SW480 (cell line): Measurements from ENCODE around the gene KCNA4.
"Not testable (repeated sequence)": the region's sequence is repeated elsewhere in the genome, so short reads cannot be mapped to it uniquely, and the experiment has no call there.

Experiments
- DNase-seq: peaks from one replicate; pipeline ENCODE4 v3.0.0-alpha.2; 2016; ENCODE audit warnings: low spot score

KCNA4 gene

DNA sequence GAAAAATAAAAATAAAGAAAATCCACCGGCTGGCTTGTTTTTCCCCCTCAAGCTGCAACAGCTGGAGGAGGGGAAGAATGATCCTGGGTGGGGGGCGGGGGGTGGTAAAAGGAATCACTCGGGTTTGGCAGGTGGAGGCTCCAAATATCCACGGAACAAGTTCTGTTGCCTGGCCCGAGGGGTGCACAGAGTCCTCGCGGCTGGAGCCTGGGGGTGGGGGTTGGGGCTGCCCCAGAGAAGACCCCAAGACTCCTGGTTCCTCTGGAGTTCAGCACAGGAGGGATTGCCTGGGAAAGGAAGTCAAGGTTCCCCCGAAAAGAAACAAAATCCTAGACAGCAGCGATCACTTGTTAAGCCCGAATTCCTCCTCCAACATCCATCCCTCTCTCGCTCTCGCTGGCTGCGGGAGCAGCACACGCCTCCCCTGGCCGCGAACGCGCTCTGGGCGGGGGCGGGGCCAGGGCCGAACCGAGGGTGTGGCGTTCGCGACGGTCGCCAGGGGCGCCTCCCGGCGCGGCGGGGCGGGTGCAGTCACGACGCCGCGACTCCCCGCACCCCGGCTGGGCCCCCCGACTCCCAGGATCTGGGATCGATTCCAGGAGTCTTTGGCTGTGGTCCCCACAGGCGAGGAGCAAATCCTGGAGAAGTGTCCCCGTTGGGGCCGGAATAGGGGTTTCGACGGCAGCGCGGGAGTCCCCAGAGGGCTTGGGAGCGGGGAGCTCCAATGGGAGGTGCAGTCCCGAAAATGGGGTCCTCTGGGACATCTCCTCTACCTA, at the start of gene KCNA4:
Gene KCNA4, minus strand, starts transcription at position 443 of the 776 bp plus-strand sequence. CDS start 4,352 bp downstream, outside the sequence.
- no peak for DNase-seq

DNA sequence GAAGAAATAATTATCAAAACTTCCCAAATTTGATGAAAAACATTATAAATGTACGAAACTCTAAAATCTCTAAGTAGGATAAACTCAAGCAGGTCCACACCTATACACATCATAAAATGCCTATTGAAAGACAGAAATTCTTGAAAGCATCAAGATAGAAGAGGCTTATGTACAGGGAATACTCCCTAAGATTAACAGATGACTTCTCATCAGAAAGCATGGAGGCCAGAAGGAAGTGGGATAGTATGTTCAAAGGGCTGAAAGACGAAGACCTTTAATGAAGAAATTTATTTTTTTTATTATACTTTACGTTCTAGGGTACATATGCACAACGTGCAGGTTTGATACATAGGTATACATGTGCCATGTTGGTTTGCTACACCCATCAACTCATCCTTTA, 45.3 kb upstream of the KCNA4 start:
- no peak for DNase-seq

DNA sequence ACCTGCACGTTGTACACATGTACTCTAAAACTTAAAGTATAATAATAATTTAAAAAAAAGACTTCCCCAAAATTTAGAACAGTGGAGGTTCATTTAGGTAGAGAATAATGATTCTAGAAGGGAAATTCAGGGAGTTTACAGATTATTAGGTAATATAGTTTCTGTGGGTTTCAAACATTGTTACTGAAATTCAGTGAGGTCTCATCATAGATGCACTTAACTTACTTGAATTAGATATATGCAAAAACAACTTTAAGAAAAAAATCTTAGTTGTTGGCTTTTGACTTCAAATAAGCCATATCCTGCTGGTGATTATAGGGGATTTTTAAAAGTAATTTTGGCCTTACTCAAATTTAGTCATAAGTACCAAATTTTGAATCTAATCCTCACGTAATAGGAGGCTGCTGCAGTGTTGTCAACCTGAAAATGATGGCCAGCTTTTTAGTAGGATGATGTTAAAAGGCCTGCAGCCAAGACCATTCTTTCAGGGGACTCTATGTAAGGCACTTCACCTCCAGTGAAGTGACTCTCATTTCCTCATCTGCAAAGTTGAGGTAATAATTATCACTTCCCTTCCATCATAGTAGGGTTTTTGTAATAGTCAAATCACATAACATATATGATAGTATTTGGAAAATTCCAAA, 42.5 kb upstream of the KCNA4 start:
- no peak for DNase-seq

DNA sequence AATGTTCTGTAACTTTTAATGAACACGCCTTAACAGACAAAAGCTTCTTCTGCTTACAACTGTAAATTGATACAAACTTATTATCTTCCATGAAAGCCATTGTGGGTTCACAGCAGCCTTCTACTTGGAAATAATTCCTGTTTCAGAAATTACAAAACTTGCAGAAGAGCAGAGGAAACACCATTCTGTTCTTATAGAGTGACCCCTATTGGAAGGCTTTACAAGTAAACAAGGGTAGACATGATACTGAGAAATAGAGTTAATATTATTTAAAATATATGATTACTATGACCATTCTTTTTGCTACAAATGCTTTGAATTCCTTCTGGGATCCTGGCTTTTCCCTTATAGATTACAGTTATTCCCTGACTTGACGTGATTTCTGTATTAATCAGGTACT, 32.4 kb upstream of the KCNA4 start:
- DNase-seq: no peak

DNA sequence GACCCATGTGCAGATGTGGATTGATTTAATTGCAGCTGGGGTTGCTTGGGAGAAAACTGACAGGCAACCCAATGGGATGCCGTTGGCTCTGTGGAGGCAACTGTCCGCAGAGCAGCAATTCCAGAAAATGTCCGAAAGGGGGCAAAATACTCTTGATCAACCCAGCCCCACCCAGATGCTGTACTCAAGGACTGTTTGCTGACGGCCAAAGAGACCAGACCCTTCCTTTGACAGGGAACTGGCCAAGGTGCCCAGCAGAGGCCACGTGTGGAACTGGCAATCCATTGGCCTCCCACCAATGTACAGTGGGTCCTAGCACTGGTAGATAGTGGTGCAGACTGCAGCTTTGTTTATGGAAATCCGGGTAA, 29.7 kb upstream of the KCNA4 start:
- no peak for DNase-seq

DNA sequence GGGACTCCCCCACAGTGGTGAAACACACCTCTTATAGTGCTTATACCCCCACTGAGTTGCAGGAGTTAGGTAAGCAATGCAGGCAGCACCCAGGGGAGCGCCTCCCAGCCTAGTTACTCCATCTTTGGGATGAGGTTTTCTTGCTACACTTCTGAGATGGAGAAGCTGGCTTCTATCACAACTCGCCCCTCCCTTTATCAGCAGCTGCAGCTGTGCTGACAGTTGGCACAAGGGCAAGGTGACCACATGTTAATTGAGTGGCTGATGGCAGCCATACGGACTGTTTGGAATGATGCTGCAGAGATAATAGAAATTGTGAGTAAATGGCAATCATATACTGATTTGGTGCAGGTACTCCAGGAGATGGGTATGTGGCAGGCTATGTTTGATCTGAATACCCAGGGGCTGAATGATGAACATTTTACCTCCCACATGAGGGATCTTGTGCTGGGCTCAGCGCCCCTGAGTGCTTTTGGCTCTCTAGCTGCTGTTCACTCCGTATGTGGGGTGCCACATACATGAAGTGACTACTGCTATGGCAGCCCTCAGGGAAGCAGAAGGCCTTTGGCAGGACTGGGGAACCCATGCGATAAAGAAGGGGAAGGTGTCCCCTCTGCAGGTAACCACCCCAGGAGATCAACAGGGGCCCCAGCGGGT, 29.2 kb upstream of the KCNA4 start:
- no peak for DNase-seq

DNA sequence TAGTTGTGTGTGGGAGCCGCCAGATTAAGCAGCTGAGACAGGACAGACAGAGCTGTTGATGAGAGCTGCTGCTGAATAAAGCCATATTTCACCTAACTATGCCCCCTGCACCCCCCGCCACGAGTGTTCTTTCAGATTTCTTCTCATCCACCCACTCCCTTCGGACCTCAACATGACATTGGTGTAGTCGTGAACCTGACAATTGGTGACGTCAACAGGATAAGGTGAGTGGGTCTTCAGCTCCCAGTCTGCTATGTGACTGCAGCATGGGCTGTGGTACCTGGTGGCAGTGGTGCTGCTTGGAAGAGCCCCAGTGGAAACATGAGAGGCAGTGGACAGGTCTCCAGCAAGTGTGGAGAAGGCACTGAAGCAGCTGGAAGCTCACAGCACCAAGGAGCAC, 28.3 kb upstream of the KCNA4 start:
- no peak for DNase-seq

DNA sequence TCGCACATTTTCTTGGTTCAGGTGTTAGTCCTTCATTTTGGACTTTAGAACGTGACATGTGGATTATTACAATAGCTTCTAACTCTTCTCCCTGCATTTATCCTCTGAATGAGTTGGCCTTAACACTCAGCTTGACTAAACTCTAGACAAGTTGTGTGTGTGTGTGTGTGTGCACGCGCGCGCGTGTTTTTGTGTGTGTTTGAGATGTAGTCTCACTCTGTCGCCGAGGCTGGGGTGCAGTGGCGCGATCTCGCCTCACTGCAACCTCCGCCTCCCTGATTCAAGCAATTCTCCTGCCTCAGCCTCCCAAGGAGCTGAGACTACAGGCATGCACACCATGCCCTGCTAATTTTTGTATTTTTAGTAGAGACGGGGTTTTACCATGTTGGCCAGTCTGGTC, 24.3 kb upstream of the KCNA4 start:
- DNase-seq: no peak

DNA sequence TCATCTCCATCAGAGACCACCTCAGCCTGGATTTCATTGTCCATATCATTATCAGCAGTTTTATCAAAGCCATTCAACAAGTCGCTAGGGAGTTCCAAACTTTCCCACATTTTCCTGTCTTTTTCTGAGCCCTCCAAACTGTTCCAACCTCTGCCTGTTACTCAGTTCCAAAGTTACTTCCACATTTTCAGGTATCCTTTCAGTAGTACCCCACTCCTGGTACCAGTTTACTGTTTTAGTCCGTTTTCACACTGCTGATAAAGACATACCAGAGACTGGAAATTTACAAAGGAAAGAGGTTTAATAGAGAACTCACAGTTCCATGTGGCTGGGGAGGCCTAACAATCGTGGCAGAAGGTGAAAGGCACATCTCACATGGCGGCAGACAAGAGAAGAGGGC, 17.9 kb upstream of the KCNA4 start:
- DNase-seq: not testable (repeated sequence)

DNA sequence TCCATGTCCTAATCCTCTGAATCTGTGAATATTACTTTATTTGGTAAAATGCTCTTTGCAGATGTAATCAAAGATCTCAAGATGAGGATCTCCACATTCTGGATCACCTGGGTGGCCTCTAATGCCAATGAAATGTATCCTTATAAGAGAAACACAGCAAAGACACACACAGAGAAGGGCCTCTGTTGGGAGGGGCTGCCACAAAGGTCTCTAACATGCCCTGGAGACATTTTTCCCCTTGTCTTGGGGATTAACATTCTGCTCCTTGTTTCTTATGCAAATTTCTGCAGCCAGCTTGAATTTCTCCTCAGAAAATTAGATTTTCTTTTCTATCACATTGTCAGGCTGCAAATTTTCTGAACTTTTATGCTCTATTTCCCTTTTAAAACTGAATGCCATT, 17.3 kb upstream of the KCNA4 start:
- not testable (repeated sequence) for DNase-seq

DNA sequence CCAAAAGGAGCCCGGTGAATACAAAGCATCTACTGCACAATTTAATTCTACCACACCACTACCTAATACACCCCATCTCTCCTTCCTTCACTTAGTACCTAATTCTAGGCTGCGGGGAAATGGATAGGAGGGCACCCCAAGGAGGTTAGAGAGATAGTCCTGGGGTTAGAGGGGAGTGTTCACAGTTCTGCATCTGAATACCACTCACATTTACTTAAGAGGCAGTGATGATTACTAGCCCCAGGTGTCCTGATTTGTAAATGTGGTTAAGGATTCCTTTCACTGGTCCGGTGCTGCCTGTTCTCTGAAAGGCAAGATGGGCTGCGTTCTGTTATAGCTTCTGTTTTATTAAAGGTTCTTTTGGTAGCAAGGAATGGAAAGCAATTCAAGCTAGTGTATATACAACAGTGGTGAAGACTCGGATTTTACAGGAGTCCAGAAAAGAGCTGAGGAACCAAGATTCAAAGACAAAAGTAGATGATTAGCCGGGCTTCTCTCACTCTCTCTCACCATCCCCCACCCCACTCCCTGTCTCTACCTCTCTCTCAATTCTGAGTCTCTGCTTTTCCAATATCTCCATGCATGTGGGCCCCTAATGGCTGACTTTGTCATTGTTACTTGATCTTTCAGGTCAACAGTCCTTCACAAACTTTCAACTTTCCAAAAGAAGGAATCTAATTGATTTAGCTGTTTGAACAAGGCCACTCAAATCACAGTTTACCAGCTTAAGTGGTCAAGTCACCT, 8.7 kb upstream of the KCNA4 start:
- DNase-seq: no peak

DNA sequence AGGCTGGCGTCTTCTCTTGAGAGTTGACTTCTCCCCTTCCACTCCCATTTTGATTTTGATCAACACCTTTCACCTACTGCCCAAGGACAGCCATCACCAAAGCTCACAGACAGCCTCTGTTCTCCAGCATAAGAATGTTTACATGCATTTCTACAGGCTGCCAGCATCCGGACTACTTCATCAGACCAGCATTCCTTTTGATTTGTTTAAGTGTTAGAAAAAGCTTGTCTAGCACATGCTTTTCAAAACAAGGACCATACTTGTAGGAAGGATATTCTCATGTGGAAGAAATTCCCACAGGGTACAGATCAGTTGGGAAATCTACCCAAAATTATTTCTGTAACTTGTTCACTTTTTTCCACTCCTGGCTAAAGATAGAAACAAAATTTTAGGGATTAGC, 6.2 kb upstream of the KCNA4 start:
- no peak for DNase-seq

DNA sequence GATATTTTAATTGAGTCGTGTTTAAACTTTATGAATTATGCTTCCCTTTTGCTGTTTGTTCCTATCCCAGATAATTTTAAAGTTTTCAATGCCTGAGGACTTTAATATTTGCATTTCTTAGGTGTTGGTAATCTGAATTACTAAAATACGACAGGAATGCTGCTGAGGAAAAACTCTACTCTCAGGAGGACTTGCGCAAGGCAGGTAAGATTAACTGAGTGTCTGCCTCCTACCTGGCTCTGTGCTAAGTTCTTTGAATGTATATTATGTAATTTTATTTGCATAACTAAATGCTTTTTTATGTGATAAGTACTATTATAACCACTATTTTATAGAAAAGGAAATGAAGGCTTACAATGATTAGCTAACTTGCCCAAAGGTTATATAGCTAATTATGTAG, 2.7 kb upstream of the KCNA4 start:
- DNase-seq: no peak

DNA sequence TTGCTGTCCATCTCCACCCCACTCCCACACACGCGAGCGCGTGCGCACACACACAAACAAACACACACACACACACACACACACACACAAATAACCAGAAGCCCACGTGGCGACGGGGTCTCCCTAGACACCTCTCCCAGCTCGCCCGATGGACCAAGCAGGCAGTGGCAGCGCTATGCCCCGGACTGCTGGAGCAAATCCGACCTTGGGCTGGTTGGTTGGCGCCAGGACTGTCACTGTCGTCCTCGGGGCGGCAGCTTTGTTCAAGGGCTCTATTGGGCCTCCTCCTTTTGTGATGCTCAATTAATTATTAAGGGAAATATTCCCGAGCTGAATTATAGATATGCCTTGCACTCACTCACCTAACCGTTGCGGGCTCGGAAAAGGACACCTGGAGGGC, 1.7 kb upstream of the KCNA4 start:
- DNase-seq: no peak

DNA sequence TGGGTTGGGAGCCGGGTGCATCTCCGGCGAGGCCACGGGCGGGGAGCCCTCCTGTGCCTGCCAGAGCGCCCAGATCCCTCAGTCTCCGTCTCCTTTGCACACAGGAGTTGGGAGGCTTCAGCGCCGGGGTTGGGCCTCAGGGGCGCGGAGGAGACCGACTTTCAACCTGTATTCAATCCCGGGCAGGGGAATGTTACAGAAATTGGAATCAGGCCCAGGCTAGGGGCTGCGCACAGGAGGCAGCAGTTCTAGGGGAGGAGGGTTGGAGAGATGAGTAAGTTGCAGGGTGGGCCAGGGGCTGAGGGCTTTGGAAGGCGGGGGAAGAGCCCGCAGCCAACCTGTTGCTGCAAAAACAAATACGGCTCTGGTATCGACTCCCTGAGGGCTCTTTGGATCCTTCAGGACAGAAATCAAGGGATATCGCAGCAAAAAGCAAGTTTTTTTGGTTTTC, 640 bp upstream of the KCNA4 start:
- DNase-seq: no peak

DNA sequence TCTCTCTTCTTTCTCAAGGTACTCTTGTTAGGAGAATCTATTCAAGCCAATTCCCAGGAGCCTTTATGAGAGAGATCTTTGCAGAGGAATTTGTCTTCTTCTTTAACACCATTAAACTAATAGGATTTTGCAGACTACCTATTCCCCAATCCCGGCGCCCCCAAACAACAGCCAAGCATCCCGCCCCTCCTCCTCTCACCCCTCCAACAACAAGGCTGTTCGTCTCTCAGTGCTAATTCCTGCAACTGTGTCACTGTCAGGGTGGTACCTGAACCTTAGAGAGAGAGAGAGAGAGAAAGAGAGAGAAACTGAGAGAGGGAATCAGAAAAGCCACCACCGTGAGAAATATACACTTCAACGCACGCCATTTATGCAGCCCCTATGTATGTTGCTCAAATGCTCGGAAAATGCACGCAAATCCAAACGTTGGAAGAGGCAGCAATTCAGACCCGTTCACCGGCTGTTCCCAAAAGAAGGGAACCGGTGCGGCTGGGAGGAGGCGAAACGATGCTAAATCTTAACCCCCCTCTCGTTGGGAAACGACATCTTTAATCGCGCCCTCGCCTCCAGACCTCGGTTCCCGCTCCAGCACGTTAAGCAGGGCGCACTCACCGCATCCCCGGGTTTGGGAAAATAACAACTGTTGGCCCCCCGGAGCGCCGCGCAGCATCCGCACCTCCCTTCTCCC, 961 bp downstream of the KCNA4 start:
- no peak for DNase-seq

DNA sequence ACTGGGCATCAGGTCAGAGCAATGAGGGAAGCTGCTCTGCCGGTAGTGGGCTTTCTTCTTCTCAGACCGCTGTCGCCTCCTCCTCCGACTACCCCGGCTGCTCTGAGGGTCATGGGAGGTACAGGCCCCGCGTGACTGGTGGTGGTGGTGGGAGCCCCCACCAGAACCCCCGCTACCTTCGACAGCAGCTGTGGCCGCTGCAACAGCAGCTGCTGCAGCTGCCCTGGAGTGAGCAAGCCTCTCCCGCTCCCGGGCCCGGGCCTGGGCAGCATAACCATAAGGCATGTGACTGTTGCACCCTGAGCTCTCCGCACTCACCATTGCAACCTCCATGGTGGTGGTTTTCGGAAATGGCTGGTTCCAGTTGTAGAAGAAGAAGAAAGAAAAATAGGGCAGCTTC, 4.5 kb downstream of the KCNA4 start:
- DNase-seq: no peak

DNA sequence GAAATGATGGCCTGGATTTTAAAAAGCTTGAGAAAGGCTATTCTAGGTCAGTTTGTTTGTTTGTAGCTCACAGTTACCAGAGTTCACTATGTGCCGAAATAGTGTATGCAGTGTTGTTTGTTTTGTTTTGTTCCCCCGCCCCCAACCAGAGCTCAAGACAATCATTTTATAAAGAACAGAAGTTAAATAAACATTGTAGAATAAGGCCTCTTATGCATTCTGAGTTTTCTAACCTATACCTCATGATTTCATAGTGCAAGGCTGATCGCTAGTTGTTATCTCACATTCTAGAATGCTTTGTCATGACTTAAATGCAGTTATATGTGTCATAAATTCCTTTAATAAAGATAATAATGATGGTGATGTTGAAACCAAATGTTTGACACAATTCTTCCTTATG, 7.8 kb downstream of the KCNA4 start:
- DNase-seq: no peak

DNA sequence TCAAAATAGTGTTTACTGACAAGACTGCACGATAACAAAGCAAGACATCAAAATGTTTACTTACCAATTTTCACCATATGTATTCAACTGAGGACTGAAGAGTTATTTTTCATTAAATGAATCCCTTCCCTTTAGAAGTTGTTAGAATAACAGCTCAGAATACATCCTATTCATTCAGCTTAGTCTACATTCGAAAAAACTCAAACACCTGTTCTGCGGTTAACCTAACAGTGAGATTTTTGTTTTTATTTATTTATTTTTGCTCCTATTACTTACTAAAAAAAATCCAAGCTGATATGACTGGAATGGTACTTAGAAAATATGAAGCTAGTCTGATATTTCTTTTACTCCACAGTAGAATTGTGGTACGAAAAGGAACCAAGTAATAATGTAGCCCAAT, 10.0 kb downstream of the KCNA4 start:
- no peak for DNase-seq

DNA sequence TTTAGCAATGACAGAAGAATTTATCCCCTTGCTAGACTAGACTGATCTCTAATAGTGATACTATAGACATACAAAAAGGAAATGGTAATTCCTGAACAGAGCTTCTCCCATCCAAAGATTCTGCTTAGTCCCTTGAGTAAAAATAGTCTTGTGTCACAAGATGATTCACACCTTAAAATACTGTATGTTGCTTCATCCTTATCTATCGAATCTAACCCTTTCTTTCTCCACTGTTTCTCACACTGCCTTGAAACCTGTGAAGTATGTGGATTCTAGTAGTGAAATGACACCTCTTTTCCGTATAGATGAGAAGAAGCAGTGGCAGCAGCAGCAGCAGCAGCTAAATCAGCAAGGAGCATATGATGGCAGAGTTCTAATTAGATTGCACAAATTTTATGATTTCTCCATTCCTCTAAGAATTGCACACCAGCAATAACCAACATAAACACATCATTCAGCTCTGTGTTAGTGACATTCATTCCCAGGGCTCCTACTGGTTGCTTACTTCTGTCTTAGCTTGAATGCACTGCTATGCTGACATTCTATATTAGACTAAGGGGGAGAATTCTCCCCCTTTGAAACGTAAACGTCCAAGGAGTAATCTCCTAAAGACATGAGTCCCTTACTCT, 14.6 kb downstream of the KCNA4 start:
- DNase-seq: no peak

DNA sequence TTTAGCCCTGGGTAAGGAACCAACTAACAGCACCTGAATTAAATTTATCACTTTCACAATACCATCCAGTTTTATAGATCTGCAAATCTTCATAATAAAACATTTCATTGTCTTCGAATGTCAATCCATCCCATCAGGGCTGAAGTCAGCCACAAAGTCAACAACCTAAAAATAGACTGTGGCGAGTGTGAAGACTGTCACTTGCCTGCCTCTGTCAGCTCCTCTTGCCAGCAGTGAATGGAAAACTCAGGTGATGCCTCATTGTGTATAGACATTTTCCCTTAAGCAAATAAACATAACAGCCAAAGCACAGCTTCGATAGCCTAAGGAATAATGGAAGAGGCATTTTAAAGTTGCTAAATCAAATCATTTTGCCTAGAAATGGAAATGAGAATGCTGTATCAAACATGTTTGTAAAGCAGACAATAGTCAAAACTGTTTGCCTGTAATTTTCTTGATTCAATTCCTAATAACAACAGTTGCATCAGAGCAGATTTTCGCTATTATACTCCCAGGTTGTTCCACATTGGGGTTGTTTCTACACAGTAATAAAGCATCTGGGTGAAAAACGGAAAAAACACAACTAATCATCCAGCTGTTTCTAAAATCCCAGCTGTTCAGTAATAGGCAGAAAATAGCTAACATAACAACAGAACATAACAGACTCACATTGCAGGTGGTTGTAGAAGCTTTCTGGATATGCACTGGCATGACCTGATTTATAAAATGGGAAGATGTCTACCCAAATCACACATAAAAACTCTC, 15.7 kb downstream of the KCNA4 start:
- DNase-seq: no peak
